HG02588 (cell line): Measurements from ENCODE around the gene VIM.

Source experiments
- ATAC-seq: cut with Tn5 transposase; IDR thresholded peaks from one replicate; pipeline ENCODE4 v1.9.1; 2021; ENCODE audit warnings: mild to moderate bottlenecking, moderate library complexity; ENCODE audit not compliant: unreplicated experiment

Gene VIM

GRCh38 chr10:17209302-17209701 lies 18.7 kb upstream of the VIM start:
- ATAC-seq = no peak

GRCh38 chr10:17209881-17210280 lies 18.2 kb upstream of the VIM start:
- no peak for ATAC-seq

- ATAC-seq = no peak
Measured at GRCh38 chr10:17210361-17210760, 17.7 kb upstream of the VIM start.

- ATAC-seq = no peak
Measured at GRCh38 chr10:17212802-17213221, 15.2 kb upstream of the VIM start.

GRCh38 chr10:17213646-17214349 lies 14.2 kb upstream of the VIM start:
- ATAC-seq = no peak

GRCh38 chr10:17214526-17214925 lies 13.5 kb upstream of the VIM start:
- no peak for ATAC-seq

- no peak for ATAC-seq
Measured at GRCh38 chr10:17214971-17215781, 12.9 kb upstream of the VIM start.

GRCh38 chr10:17215782-17216122 lies 12.3 kb upstream of the VIM start:
- ATAC-seq = no peak

GRCh38 chr10:17216217-17216900 lies 11.7 kb upstream of the VIM start:
- ATAC-seq = peak; percentile 100

- no peak for ATAC-seq
Measured at GRCh38 chr10:17216901-17217395, 11.1 kb upstream of the VIM start.

GRCh38 chr10:17217631-17218232 lies 10.3 kb upstream of the VIM start:
- no peak for ATAC-seq

- ATAC-seq = no peak
Measured at GRCh38 chr10:17219024-17219423, 9.0 kb upstream of the VIM start.

GRCh38 chr10:17220652-17221100 lies 7.4 kb upstream of the VIM start:
- no peak for ATAC-seq

- no peak for ATAC-seq
Measured at GRCh38 chr10:17222329-17222728, 5.7 kb upstream of the VIM start.

- ATAC-seq = no peak
Measured at GRCh38 chr10:17225808-17226207, 2.2 kb upstream of the VIM start.

- no peak for ATAC-seq
Measured at GRCh38 chr10:17226891-17227303, 1.1 kb upstream of the VIM start.

- ATAC-seq = peak; percentile 28
Measured at GRCh38 chr10:17227367-17228090, 512 bp upstream of the VIM start.

GRCh38 chr10:17229016-17229716 lies 1.1 kb downstream of the VIM start:
- ATAC-seq = peak; percentile 25

GRCh38 chr10:17229717-17229966 lies 1.6 kb downstream of the VIM start:
- ATAC-seq = peak; percentile 2
